HG03565 (cell line): ENCODE measurements around the gene ZNF547.
"Not testable (repeated sequence)": the region's sequence is repeated elsewhere in the genome, so short reads cannot be mapped to it uniquely, and the experiment has no call there.

Source experiments
- ATAC-seq: cut with Tn5 transposase; IDR thresholded peaks from one replicate; pipeline ENCODE4 v1.9.1; 2021; ENCODE audit warnings: mild to moderate bottlenecking, moderate library complexity; ENCODE audit not compliant: unreplicated experiment

Gene ZNF547

GRCh38 chr19:57374179-57374578 is 10.8 kb downstream of the ZNF547 start:
- ATAC-seq, result no peak

GRCh38 chr19:57374647-57375046 is 11.3 kb downstream of the ZNF547 start:
- not testable (repeated sequence) for ATAC-seq

GRCh38 chr19:57376151-57376550 is 12.8 kb downstream of the ZNF547 start:
- no peak for ATAC-seq

- no peak for ATAC-seq
Measured at GRCh38 chr19:57377498-57378146, 14.3 kb downstream of the ZNF547 start.

- ATAC-seq, result no peak
Measured at GRCh38 chr19:57380923-57381322, 17.6 kb downstream of the ZNF547 start.

GRCh38 chr19:57382806-57383488 is 19.6 kb downstream of the ZNF547 start:
- no peak for ATAC-seq

GRCh38 chr19:57389194-57389729 is 25.9 kb downstream of the ZNF547 start:
- ATAC-seq, result no peak

GRCh38 chr19:57389730-57390598 is 26.6 kb downstream of the ZNF547 start, which contains the start of gene ZNF548:
ZNF548 (plus strand) TSS chr19:57389854; CDS start chr19:57390100, 246 bp downstream.
- ATAC-seq, result peak; percentile 93

GRCh38 chr19:57395710-57396109 is 32.4 kb downstream of the ZNF547 start:
- no peak for ATAC-seq

GRCh38 chr19:57398868-57399267 is 35.5 kb downstream of the ZNF547 start:
- ATAC-seq, result no peak

GRCh38 chr19:57403737-57404563 is 40.6 kb downstream of the ZNF547 start:
- no peak for ATAC-seq

GRCh38 chr19:57406516-57407123 is 43.3 kb downstream of the ZNF547 start:
- no peak for ATAC-seq

GRCh38 chr19:57410877-57411671 is 47.7 kb downstream of the ZNF547 start, which contains the start of gene ZNF17:
ZNF17 (plus strand) TSS chr19:57411161; CDS start chr19:57413616, 2,455 bp downstream.
- ATAC-seq, result peak; percentile 96

- ATAC-seq, result no peak
Measured at GRCh38 chr19:57419439-57419838, 56.1 kb downstream of the ZNF547 start.

- no peak for ATAC-seq
Measured at GRCh38 chr19:57421037-57421436, 57.7 kb downstream of the ZNF547 start.
